Inflammatory macrophage treated with lipopolysaccharide for 4 hours (primary cell): ENCODE results near the gene NRP1.
"Not testable (repeated sequence)": the region's sequence is repeated elsewhere in the genome, so short reads cannot be mapped to it uniquely, and the experiment has no call there.

Experiments used
- DNase-seq: peaks from one replicate; pipeline ENCODE4 v3.0.0-alpha.2; 2020

NRP1 gene

GRCh38 chr10:33233635-33234034 is 100.8 kb downstream of the NRP1 start:
- DNase-seq: no peak

- DNase-seq: no peak
Measured at GRCh38 chr10:33233221-33233620, 101.2 kb downstream of the NRP1 start.

- DNase-seq: no peak
Measured at GRCh38 chr10:33231621-33232350, 102.7 kb downstream of the NRP1 start.

GRCh38 chr10:33229949-33230267 is 104.6 kb downstream of the NRP1 start:
- DNase-seq: no peak

- DNase-seq: no peak
Measured at GRCh38 chr10:33229252-33229948, 105.1 kb downstream of the NRP1 start.

GRCh38 chr10:33228426-33228825 is 106.0 kb downstream of the NRP1 start:
- DNase-seq: no peak

- DNase-seq: no peak
Measured at GRCh38 chr10:33227489-33227888, 107.0 kb downstream of the NRP1 start.

GRCh38 chr10:33224251-33224965 is 110.1 kb downstream of the NRP1 start:
- no peak for DNase-seq

GRCh38 chr10:33223326-33224000 is 111.0 kb downstream of the NRP1 start:
- DNase-seq: no peak

GRCh38 chr10:33222304-33222703 is 112.2 kb downstream of the NRP1 start:
- not testable (repeated sequence) for DNase-seq

GRCh38 chr10:33217854-33218253 is 116.6 kb downstream of the NRP1 start:
- DNase-seq: no peak

- DNase-seq: no peak
Measured at GRCh38 chr10:33216661-33217427, 117.6 kb downstream of the NRP1 start.

- DNase-seq: no peak
Measured at GRCh38 chr10:33215635-33216034, 118.8 kb downstream of the NRP1 start.

- DNase-seq: no peak
Measured at GRCh38 chr10:33215154-33215553, 119.3 kb downstream of the NRP1 start.

GRCh38 chr10:33214174-33214573 is 120.3 kb downstream of the NRP1 start:
- DNase-seq: no peak

GRCh38 chr10:33212061-33212748 is 122.3 kb downstream of the NRP1 start:
- DNase-seq: peak; percentile 21

GRCh38 chr10:33211106-33211878 is 123.2 kb downstream of the NRP1 start:
- DNase-seq: peak; percentile 5

- no peak for DNase-seq
Measured at GRCh38 chr10:33209802-33210201, 124.7 kb downstream of the NRP1 start.

- no peak for DNase-seq
Measured at GRCh38 chr10:33208166-33208565, 126.3 kb downstream of the NRP1 start.

GRCh38 chr10:33204031-33204430 is 130.4 kb downstream of the NRP1 start:
- DNase-seq: no peak

- no peak for DNase-seq
Measured at GRCh38 chr10:33201971-33202370, 132.5 kb downstream of the NRP1 start.
